ENCODE data around the gene CMTM1.

CMTM1 gene

GRCh38 chr16:66523861-66524354 lies 42.3 kb upstream of the CMTM1 start:
- Histone ChIP-seq H3K27me3 (ENCODE audit: control insufficient read depth, insufficient read depth, low read length) (no peaks in the 10 kb centered on the region), H3K9ac (ENCODE audit: low read length) (no peak overlapping the region), H3K9me3 (ENCODE audit: control insufficient read depth, low read length) (no peaks in the 10 kb centered on the region), H3K4me3 (ENCODE audit: low read length) (no peak overlapping the region), H3K4me1 (ENCODE audit: control insufficient read depth, insufficient read depth, low read length) (peaks cover 48% of the 10 kb centered on the region), H3K36me3 (ENCODE audit: control insufficient read depth, insufficient read depth, low read length) (peaks cover 10% of the 10 kb centered on the region)

- H3K9ac ChIP-seq (ENCODE audit: low read length) = no peak overlapping the region
- peaks cover 48% of the 10 kb centered on the region for H3K4me1 ChIP-seq (ENCODE audit: control insufficient read depth, insufficient read depth, low read length)
- H3K9me3 ChIP-seq (ENCODE audit: control insufficient read depth, low read length) = no peaks in the 10 kb centered on the region
- peaks cover 7% of the 10 kb centered on the region for H3K36me3 ChIP-seq (ENCODE audit: control insufficient read depth, insufficient read depth, low read length)
- no peaks in the 10 kb centered on the region for H3K27me3 ChIP-seq (ENCODE audit: control insufficient read depth, insufficient read depth, low read length)
- H3K4me3 ChIP-seq (ENCODE audit: low read length) = no peak overlapping the region
Measured at GRCh38 chr16:66524601-66525164, 41.6 kb upstream of the CMTM1 start.

- no peaks in the 10 kb centered on the region for H3K9me3 ChIP-seq (ENCODE audit: control insufficient read depth, low read length)
- no peak overlapping the region for H3K4me3 ChIP-seq (ENCODE audit: low read length)
- H3K27me3 ChIP-seq (ENCODE audit: control insufficient read depth, insufficient read depth, low read length) = no peaks in the 10 kb centered on the region
- no peak overlapping the region for H3K9ac ChIP-seq (ENCODE audit: low read length)
- peaks cover 5% of the 10 kb centered on the region for H3K36me3 ChIP-seq (ENCODE audit: control insufficient read depth, insufficient read depth, low read length)
- H3K4me1 ChIP-seq (ENCODE audit: control insufficient read depth, insufficient read depth, low read length) = peaks cover 43% of the 10 kb centered on the region
Measured at GRCh38 chr16:66525396-66526180, 40.7 kb upstream of the CMTM1 start.

GRCh38 chr16:66528294-66528693 lies 37.9 kb upstream of the CMTM1 start:
- Histone ChIP-seq H3K9me3 (ENCODE audit: control insufficient read depth, low read length) (no peaks in the 10 kb centered on the region), H3K4me1 (ENCODE audit: control insufficient read depth, insufficient read depth, low read length) (peaks cover 16% of the 10 kb centered on the region), H3K27me3 (ENCODE audit: control insufficient read depth, insufficient read depth, low read length) (no peaks in the 10 kb centered on the region), H3K4me3 (ENCODE audit: low read length) (no peak overlapping the region), H3K9ac (ENCODE audit: low read length) (no peak overlapping the region), H3K36me3 (ENCODE audit: control insufficient read depth, insufficient read depth, low read length) (peaks cover 5% of the 10 kb centered on the region)

GRCh38 chr16:66529475-66529874 lies 36.8 kb upstream of the CMTM1 start:
- no peaks in the 10 kb centered on the region for H3K27me3 ChIP-seq (ENCODE audit: control insufficient read depth, insufficient read depth, low read length)
- H3K9ac ChIP-seq (ENCODE audit: low read length) = no peak overlapping the region
- H3K36me3 ChIP-seq (ENCODE audit: control insufficient read depth, insufficient read depth, low read length) = peaks cover 5% of the 10 kb centered on the region
- no peaks in the 10 kb centered on the region for H3K9me3 ChIP-seq (ENCODE audit: control insufficient read depth, low read length)
- peaks cover 10% of the 10 kb centered on the region for H3K4me1 ChIP-seq (ENCODE audit: control insufficient read depth, insufficient read depth, low read length)
- no peak overlapping the region for H3K4me3 ChIP-seq (ENCODE audit: low read length)

- H3K27me3 ChIP-seq (ENCODE audit: control insufficient read depth, insufficient read depth, low read length) = no peaks in the 10 kb centered on the region
- H3K9me3 ChIP-seq (ENCODE audit: control insufficient read depth, low read length) = no peaks in the 10 kb centered on the region
- H3K9ac ChIP-seq (ENCODE audit: low read length) = no peak overlapping the region
- H3K36me3 ChIP-seq (ENCODE audit: control insufficient read depth, insufficient read depth, low read length) = no peaks in the 10 kb centered on the region
- H3K4me1 ChIP-seq (ENCODE audit: control insufficient read depth, insufficient read depth, low read length) = peaks cover 3% of the 10 kb centered on the region
- H3K4me3 ChIP-seq (ENCODE audit: low read length) = no peak overlapping the region
Measured at GRCh38 chr16:66534376-66534799, 31.9 kb upstream of the CMTM1 start.

GRCh38 chr16:66536525-66536924 lies 29.7 kb upstream of the CMTM1 start:
- Histone ChIP-seq H3K9ac (ENCODE audit: low read length) (no peak overlapping the region), H3K9me3 (ENCODE audit: control insufficient read depth, low read length) (no peaks in the 10 kb centered on the region), H3K4me3 (ENCODE audit: low read length) (no peak overlapping the region), H3K36me3 (ENCODE audit: control insufficient read depth, insufficient read depth, low read length) (no peaks in the 10 kb centered on the region), H3K4me1 (ENCODE audit: control insufficient read depth, insufficient read depth, low read length) (peaks cover 3% of the 10 kb centered on the region), H3K27me3 (ENCODE audit: control insufficient read depth, insufficient read depth, low read length) (no peaks in the 10 kb centered on the region)

- H3K9ac ChIP-seq (ENCODE audit: low read length) = no peak overlapping the region
- no peak overlapping the region for H3K4me3 ChIP-seq (ENCODE audit: low read length)
- no peaks in the 10 kb centered on the region for H3K36me3 ChIP-seq (ENCODE audit: control insufficient read depth, insufficient read depth, low read length)
- H3K9me3 ChIP-seq (ENCODE audit: control insufficient read depth, low read length) = no peaks in the 10 kb centered on the region
- H3K27me3 ChIP-seq (ENCODE audit: control insufficient read depth, insufficient read depth, low read length) = no peaks in the 10 kb centered on the region
- peaks cover 3% of the 10 kb centered on the region for H3K4me1 ChIP-seq (ENCODE audit: control insufficient read depth, insufficient read depth, low read length)
Measured at GRCh38 chr16:66537236-66537635, 29.0 kb upstream of the CMTM1 start.

GRCh38 chr16:66538910-66539309 lies 27.3 kb upstream of the CMTM1 start:
- Histone ChIP-seq H3K9ac (ENCODE audit: low read length) (no peak overlapping the region), H3K36me3 (ENCODE audit: control insufficient read depth, insufficient read depth, low read length) (no peaks in the 10 kb centered on the region), H3K27me3 (ENCODE audit: control insufficient read depth, insufficient read depth, low read length) (no peaks in the 10 kb centered on the region), H3K9me3 (ENCODE audit: control insufficient read depth, low read length) (no peaks in the 10 kb centered on the region), H3K4me3 (ENCODE audit: low read length) (no peak overlapping the region), H3K4me1 (ENCODE audit: control insufficient read depth, insufficient read depth, low read length) (peaks cover 3% of the 10 kb centered on the region)

- Histone ChIP-seq H3K4me1 (ENCODE audit: control insufficient read depth, insufficient read depth, low read length) (peaks cover 3% of the 10 kb centered on the region), H3K9me3 (ENCODE audit: control insufficient read depth, low read length) (no peaks in the 10 kb centered on the region), H3K36me3 (ENCODE audit: control insufficient read depth, insufficient read depth, low read length) (no peaks in the 10 kb centered on the region), H3K4me3 (ENCODE audit: low read length) (no peak overlapping the region), H3K27me3 (ENCODE audit: control insufficient read depth, insufficient read depth, low read length) (no peaks in the 10 kb centered on the region), H3K9ac (ENCODE audit: low read length) (no peak overlapping the region)
Measured at GRCh38 chr16:66539623-66540469, 26.4 kb upstream of the CMTM1 start.

GRCh38 chr16:66541388-66542355 lies 24.6 kb upstream of the CMTM1 start:
- Histone ChIP-seq H3K4me1 (ENCODE audit: control insufficient read depth, insufficient read depth, low read length) (peaks cover 3% of the 10 kb centered on the region), H3K4me3 (ENCODE audit: low read length) (no peak overlapping the region), H3K27me3 (ENCODE audit: control insufficient read depth, insufficient read depth, low read length) (no peaks in the 10 kb centered on the region), H3K36me3 (ENCODE audit: control insufficient read depth, insufficient read depth, low read length) (no peaks in the 10 kb centered on the region), H3K9me3 (ENCODE audit: control insufficient read depth, low read length) (no peaks in the 10 kb centered on the region), H3K9ac (ENCODE audit: low read length) (no peak overlapping the region)

All from mucosa of stomach (tissue), 1 donor.